HepG2 (cell line): ENCODE measurements around the gene BCL2L1.

Experiments
- EZH2 ChIP-seq: conservative IDR thresholded peaks from 2 replicates; pipeline ENCODE4 v1.6.1; 2012; ENCODE audit warnings: mild to moderate bottlenecking, low read depth, low read length, moderate library complexity
- GFI1 ChIP-seq: sonication (generic); formaldehyde crosslinking; IDR thresholded peaks from 2 replicates; pipeline ENCODE4 v1.5.0; 2020; ENCODE audit warnings: missing genetic modification reagents, mild to moderate bottlenecking, borderline replicate concordance
- NBN ChIP-seq: fragments of 450-650 bp; conservative IDR thresholded peaks from 2 replicates; pipeline ENCODE4 v1.6.1; 2017
- ZC3H4 ChIP-seq: sonication (generic); formaldehyde crosslinking; IDR thresholded peaks from 2 replicates; pipeline ENCODE4 v1.4.0; 2020; ENCODE audit warnings: missing genetic modification reagents, borderline replicate concordance
- ZNF138 ChIP-seq: sonication (generic); formaldehyde crosslinking; IDR thresholded peaks from 2 replicates; pipeline ENCODE4 v1.5.0; 2020; ENCODE audit warnings: mild to moderate bottlenecking, low read depth, missing genetic modification reagents
- ZNF274 ChIP-seq: sonication (generic); formaldehyde crosslinking; IDR thresholded peaks from 2 replicates; pipeline ENCODE4 v1.5.1; 2020; ENCODE audit warnings: mild to moderate bottlenecking, missing genetic modification reagents
- ZNF33B ChIP-seq: sonication (generic); formaldehyde crosslinking; IDR thresholded peaks from 2 replicates; pipeline ENCODE4 v1.5.1; 2020; ENCODE audit warnings: mild to moderate bottlenecking, missing genetic modification reagents
- ZNF350 ChIP-seq: sonication (generic); formaldehyde crosslinking; IDR thresholded peaks from 2 replicates; pipeline ENCODE4 v1.4.0; 2020; ENCODE audit warnings: mild to moderate bottlenecking, low read depth, missing genetic modification reagents, borderline replicate concordance
- ZNF646 ChIP-seq: sonication (generic); formaldehyde crosslinking; IDR thresholded peaks from 2 replicates; pipeline ENCODE4 v1.9.0; 2021; ENCODE audit warnings: mild to moderate bottlenecking, missing genetic modification reagents
- ZNF891 ChIP-seq: sonication (generic); formaldehyde crosslinking; IDR thresholded peaks from 2 replicates; pipeline ENCODE4 v1.5.0; 2020; ENCODE audit warnings: mild to moderate bottlenecking, missing genetic modification reagents
- TF ChIP-seq, protein P1 (sequence below): sonication (generic); formaldehyde crosslinking; IDR thresholded peaks from 2 replicates; pipeline ENCODE4 v1.5.0; 2020; ENCODE audit warnings: mild to moderate bottlenecking, missing genetic modification reagents, moderate library complexity

DNA sequence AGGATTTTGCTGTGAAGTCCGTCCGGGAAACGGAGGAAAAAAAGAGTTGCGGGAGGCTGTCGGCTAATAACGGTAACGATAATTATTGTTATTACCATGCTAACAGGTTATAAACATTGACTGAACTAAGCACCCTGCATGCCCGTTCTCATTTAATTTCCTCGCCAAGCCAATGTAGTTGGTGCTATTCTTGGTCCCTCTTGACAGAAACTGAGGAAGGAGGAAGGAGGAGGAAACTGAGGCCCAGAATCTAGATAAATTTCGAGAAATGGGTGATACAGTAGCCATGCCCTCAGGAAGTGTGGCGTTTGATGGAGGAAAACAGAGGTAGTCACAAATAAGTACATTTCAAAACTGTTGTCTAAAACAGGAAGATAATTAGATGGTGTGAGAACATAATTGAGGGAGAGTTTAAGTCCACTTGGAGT is 16.9 kb upstream of the BCL2L1 start:
- no peak for TF ChIP-seq ZNF274 (CRISPR knock-in tag)
- TF ChIP-seq ZNF33B (CRISPR knock-in tag) = no peak
- no peak for TF ChIP-seq ZNF646
- TF ChIP-seq GFI1 (CRISPR knock-in tag) = 0 out of 2 replicates have a peak, but pooled peaks have one; percentile 28
- TF ChIP-seq ZNF350 (CRISPR knock-in tag) = no peak
- TF ChIP-seq ZNF891 = no peak
- TF ChIP-seq, protein P1, sequence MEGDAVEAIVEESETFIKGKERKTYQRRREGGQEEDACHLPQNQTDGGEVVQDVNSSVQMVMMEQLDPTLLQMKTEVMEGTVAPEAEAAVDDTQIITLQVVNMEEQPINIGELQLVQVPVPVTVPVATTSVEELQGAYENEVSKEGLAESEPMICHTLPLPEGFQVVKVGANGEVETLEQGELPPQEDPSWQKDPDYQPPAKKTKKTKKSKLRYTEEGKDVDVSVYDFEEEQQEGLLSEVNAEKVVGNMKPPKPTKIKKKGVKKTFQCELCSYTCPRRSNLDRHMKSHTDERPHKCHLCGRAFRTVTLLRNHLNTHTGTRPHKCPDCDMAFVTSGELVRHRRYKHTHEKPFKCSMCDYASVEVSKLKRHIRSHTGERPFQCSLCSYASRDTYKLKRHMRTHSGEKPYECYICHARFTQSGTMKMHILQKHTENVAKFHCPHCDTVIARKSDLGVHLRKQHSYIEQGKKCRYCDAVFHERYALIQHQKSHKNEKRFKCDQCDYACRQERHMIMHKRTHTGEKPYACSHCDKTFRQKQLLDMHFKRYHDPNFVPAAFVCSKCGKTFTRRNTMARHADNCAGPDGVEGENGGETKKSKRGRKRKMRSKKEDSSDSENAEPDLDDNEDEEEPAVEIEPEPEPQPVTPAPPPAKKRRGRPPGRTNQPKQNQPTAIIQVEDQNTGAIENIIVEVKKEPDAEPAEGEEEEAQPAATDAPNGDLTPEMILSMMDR (CRISPR knock-in tag) = no peak
- no peak for TF ChIP-seq EZH2
- TF ChIP-seq NBN = no peak
- no peak for TF ChIP-seq ZC3H4
- peak; percentile 14; the same call in 1 of the 2 replicates for TF ChIP-seq ZNF138
